B cell (primary cell): ENCODE results near the gene MYOM1. TPM values are rescaled to one million over a fixed set of nuclear protein-coding genes. Genes with fewer than 3 reads are reported as not detected.

ENCODE experiments used
- ATAC-seq: fragments of 200-7000 bp; cut with Tn5 transposase; one replicate; pipeline ENCODE4 v1.10.0; 2021; ENCODE audit warnings: low read depth, mild to moderate bottlenecking, moderate number of reproducible peaks, moderate library complexity
- CTCF ChIA-PET: fragments of 350-600 bp; sonication (Branson Sonifier 250); formaldehyde crosslinking; loops from one replicate; lab custom pipeline; 2021; ENCODE audit warnings: antibody characterized with exemption, inconsistent platforms; lab: Charles Lee
- POLR2A ChIA-PET: fragments of 350-600 bp; sonication (Branson Sonifier 250); formaldehyde crosslinking; loops from one replicate; lab custom pipeline; 2021; ENCODE audit warnings: antibody characterized with exemption; lab: Charles Lee
- DNase-seq: peaks from one replicate; pipeline ENCODE4 v3.0.0; 2013
- H2AFZ ChIP-seq: 2 replicates; pipeline ENCODE4 v1.6.1; 2012; ENCODE audit warnings: mild to moderate bottlenecking, low read depth, low read length; ENCODE audit not compliant: insufficient read depth, poor library complexity, severe bottlenecking
- H3K27ac ChIP-seq, 2 donors: 1 replicate in 1 of 2; 2 replicates in 1 of 2; pipeline ENCODE4 v1.5.1; 2012 to 2013; ENCODE audit warnings: low read length in 2 of 2, mild to moderate bottlenecking in 2 of 2, moderate library complexity in 1 of 2
- H3K27me3 ChIP-seq, 4 experiments: fragments of 200-600 bp in 1 of 4; sonication (generic) in 1 of 4; replicated peaks in 1 of 4; 1 replicate in 2 of 4; 2 replicates in 2 of 4; pipeline versions ENCODE4 v1.6.1 to v1.7.0; 2013 to 2016; ENCODE audit warnings: low read length in 3 of 4, mild to moderate bottlenecking in 2 of 4, mixed read lengths in 1 of 4, moderate library complexity in 1 of 4; ENCODE audit not compliant: insufficient read depth in 4 of 4, control insufficient read depth in 3 of 4; ENCODE audit errors: control extremely low read depth in 1 of 4
- H3K36me3 ChIP-seq, 2 experiments: replicated peaks in 1 of 2; 1 replicate in 1 of 2; 2 replicates in 1 of 2; pipeline versions ENCODE4 v1.6.1 to v1.7.1; 2013; ENCODE audit warnings: low read length in 1 of 2; ENCODE audit not compliant: insufficient read depth in 2 of 2, control insufficient read depth in 1 of 2; ENCODE audit errors: control extremely low read depth in 1 of 2, extremely low read depth in 1 of 2
- H3K4me1 ChIP-seq, 2 donors: fragments of 200-600 bp in 1 of 2; sonication (generic) in 1 of 2; 1 replicate in 1 of 2; 2 replicates in 1 of 2; pipeline versions ENCODE4 v1.5.1 to v1.6.1; 2013 to 2017; ENCODE audit warnings: low read length in 2 of 2; ENCODE audit not compliant: control insufficient read depth in 2 of 2, insufficient read depth in 2 of 2
- H3K4me2 ChIP-seq: replicated peaks from 2 replicates; pipeline ENCODE3; 2012; ENCODE audit warnings: mild to moderate bottlenecking, low read depth, low read length; ENCODE audit not compliant: poor library complexity, severe bottlenecking
- H3K4me3 ChIP-seq, 5 experiments: fragments of 200-600 bp in 1 of 5; sonication (generic) in 1 of 5; 1 replicate in 3 of 5; 2 replicates in 2 of 5; pipeline versions ENCODE4 v1.5.1 to v1.7.0; 2011 to 2016; ENCODE audit warnings: low read length in 4 of 5, mild to moderate bottlenecking in 4 of 5, low read depth in 2 of 5, control low read depth in 1 of 5, moderate library complexity in 1 of 5; ENCODE audit not compliant: insufficient read depth in 1 of 5; ENCODE audit errors: control extremely low read depth in 1 of 5, extremely low read depth in 1 of 5
- H3K79me2 ChIP-seq: fragments of 200-600 bp; sonication (generic); one replicate; pipeline ENCODE4 v1.6.0; 2016; ENCODE audit warnings: low read length; ENCODE audit not compliant: control insufficient read depth, insufficient read depth
- H3K9ac ChIP-seq: fragments of 200-600 bp; sonication (generic); 2 replicates; pipeline ENCODE4 v1.6.1; 2017; ENCODE audit warnings: mild to moderate bottlenecking, low read length, moderate library complexity
- H3K9me3 ChIP-seq, 3 donors: one replicate each; pipeline versions ENCODE4 v1.6.1 to v1.7.1; 2013; ENCODE audit warnings: low read length in 2 of 3; ENCODE audit not compliant: control insufficient read depth in 2 of 3, insufficient read depth in 1 of 3; ENCODE audit errors: control extremely low read depth in 1 of 3
- H4K20me1 ChIP-seq: 2 replicates; pipeline ENCODE4 v1.6.0; 2012; ENCODE audit warnings: mild to moderate bottlenecking, low read length; ENCODE audit not compliant: insufficient read depth, control insufficient read depth, poor library complexity, severe bottlenecking
- H3K27ac Mint-ChIP-seq: one replicate; pipeline ENCODE4 v1.8.0; 2021; ENCODE audit warnings: mixed read lengths
- H3K27me3 Mint-ChIP-seq: one replicate; pipeline ENCODE4 v1.8.0; 2021; ENCODE audit warnings: mixed read lengths
- H3K4me1 Mint-ChIP-seq: one replicate; pipeline ENCODE4 v1.8.0; 2021; ENCODE audit warnings: mixed read lengths
- H3K4me3 Mint-ChIP-seq: one replicate; pipeline ENCODE4 v1.8.0; 2021; ENCODE audit warnings: mixed read lengths
- H3K9me3 Mint-ChIP-seq: one replicate; pipeline ENCODE4 v1.8.0; 2022; ENCODE audit warnings: mixed read lengths; ENCODE audit not compliant: insufficient read depth
- EZH2 ChIP-seq: IDR thresholded peaks from 2 replicates; pipeline ENCODE4 v1.6.1; 2012; ENCODE audit warnings: borderline replicate concordance, low read depth, mild to moderate bottlenecking, moderate library complexity, low read length; ENCODE audit not compliant: insufficient read depth, poor library complexity, severe bottlenecking
- WGBS: methylation state at CpG from one replicate; pipeline ENCODE4 v1.1.5; 2013; ENCODE audit warnings: missing lambda C conversion rate; ENCODE audit not compliant: insufficient coverage; 5-methylcytosine and 5-hydroxymethylcytosine counted together
- intact Hi-C: fragments of 100-400 bp; cut with micrococcal nuclease; formaldehyde crosslinking; loops from one replicate; pipeline ENCODE4 v1.10.0; 2022
- polyA plus RNA-seq: library from polyadenylated mRNA; depleted of rRNA; stranded (reverse); fragments of >200 nt; gene quantifications from 2 replicates; pipeline ENCODE4 v1.2.3, GENCODE V29; 2012
- total RNA-seq, 2 donors: library from RNA; stranded (reverse); fragments of 120-200 nt in 1 of 2; gene quantifications; 1 replicate in 1 of 2; 2 replicates in 1 of 2; pipeline versions ENCODE4 v1.2.3 to v1.2.4, GENCODE V29; 2013 to 2022
- TF ChIP-seq, protein P1 (sequence below): fragments of 200-600 bp; IDR thresholded peaks from one replicate; pipeline ENCODE4 v1.8.0; 2022; ENCODE audit warnings: antibody characterized with exemption, mild to moderate bottlenecking

MYOM1 gene
- total and polyA plus RNA-seq, 2 donors (not counting 1 experiment from before 2014, with no cell fraction given), result 1.5 to 12.8 TPM

DNA sequence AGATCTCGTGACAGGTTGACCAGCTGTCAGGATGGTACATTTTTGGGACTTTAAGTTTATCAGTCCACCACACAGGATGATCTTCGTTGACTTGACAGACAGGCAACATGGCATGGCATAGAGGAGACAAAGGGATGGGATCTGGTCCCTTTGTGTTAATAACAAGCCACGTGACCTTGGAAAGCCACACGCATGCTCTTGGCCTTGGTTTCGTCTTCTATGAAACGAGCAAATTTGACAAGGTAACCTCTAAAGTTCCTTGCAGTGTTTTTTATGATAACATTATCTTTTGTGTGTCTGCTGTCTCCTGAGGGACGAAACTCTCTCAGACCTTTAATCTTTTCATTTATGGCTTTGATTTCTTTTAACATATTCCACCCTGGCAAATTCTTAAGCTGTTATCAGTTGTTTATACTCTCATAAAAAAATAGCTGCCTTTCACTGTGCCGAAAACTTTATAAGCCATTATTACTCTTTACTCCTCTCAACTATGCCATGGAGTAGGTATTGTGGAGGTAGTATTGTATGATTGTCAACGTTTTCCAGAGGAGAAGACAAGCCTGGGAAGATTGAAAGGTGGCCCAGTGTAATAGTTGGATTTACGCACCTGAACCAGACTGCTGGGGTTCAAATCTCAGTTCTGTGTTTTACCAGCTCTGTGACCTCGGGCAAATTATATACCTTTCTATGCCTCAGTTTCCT lies 81.3 kb downstream of the MYOM1 start:
- Histone ChIP-seq H3K27me3 (no peaks in the 10 kb centered on the region), H3K4me2 (no peak overlapping the region), H4K20me1 (no peaks in the 10 kb centered on the region), H3K4me1 (no peaks in the 10 kb centered on the region), H3K27ac (no peak overlapping the region), H3K9me3 (peaks cover 2 to 11% (median 3%) of the 10 kb centered on the region in 3 donors), H3K4me3 (no peak overlapping the region), H3K9ac (no peak overlapping the region), H3K36me3 (peaks cover 0 to 6% of the 10 kb centered on the region in 2 experiments), H3K79me2 (no peaks in the 10 kb centered on the region), H2AFZ (no peak overlapping the region)
- ATAC-seq (no peak), DNase-seq (no peak)
- Mint-ChIP-seq H3K4me1 (no peaks in the 10 kb centered on the region), H3K4me3 (no peak overlapping the region), H3K27me3 (no peaks in the 10 kb centered on the region), H3K27ac (no peak overlapping the region), H3K9me3 (peaks cover 6% of the 10 kb centered on the region)
- intact Hi-C loops, result no loop called here
- WGBS, result 90% methylated on average over 6 of the region's 11 CpGs
- TF ChIP-seq, protein P1, sequence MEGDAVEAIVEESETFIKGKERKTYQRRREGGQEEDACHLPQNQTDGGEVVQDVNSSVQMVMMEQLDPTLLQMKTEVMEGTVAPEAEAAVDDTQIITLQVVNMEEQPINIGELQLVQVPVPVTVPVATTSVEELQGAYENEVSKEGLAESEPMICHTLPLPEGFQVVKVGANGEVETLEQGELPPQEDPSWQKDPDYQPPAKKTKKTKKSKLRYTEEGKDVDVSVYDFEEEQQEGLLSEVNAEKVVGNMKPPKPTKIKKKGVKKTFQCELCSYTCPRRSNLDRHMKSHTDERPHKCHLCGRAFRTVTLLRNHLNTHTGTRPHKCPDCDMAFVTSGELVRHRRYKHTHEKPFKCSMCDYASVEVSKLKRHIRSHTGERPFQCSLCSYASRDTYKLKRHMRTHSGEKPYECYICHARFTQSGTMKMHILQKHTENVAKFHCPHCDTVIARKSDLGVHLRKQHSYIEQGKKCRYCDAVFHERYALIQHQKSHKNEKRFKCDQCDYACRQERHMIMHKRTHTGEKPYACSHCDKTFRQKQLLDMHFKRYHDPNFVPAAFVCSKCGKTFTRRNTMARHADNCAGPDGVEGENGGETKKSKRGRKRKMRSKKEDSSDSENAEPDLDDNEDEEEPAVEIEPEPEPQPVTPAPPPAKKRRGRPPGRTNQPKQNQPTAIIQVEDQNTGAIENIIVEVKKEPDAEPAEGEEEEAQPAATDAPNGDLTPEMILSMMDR, result no peak
- no peak for TF ChIP-seq EZH2
- ChIA-PET POLR2A (no interaction called here), CTCF (interaction anchor here (0.8 to 2.7 kb wide), 5 partner anchors 8 to 215 kb away, joined by 3 to 14 read pairs (median 4); no protein-coding TSS in a partner anchor)

DNA sequence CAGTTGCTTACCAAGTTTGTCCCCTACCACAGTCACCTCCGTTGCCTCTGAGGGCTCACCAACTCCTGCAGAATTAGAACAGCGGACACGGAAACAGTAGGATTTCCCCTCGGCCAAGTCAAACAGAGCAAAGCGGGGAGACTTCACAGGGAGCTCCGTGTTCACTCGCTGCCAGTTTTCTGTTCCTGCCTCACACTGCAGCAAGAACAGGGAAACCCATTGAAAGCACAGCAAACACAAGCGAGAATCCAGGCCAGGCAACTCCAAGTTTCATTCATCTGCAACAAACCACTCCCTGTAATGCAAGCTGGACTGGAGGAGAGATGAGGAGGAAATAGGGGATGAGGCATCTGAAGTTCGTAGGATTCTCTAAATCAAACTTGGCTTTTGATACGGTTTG lies 84.2 kb downstream of the MYOM1 start:
- H4K20me1 ChIP-seq, result no peaks in the 10 kb centered on the region
- no peaks in the 10 kb centered on the region for H3K27me3 Mint-ChIP-seq
- H3K4me3 ChIP-seq, result no peak overlapping the region
- H3K27me3 ChIP-seq, result no peaks in the 10 kb centered on the region
- H3K27ac Mint-ChIP-seq, result no peak overlapping the region
- no peak overlapping the region for H3K4me2 ChIP-seq
- intact Hi-C loops, result no loop called here
- no peak overlapping the region for H3K9ac ChIP-seq
- no peak overlapping the region for H2AFZ ChIP-seq
- no peaks in the 10 kb centered on the region for H3K4me1 Mint-ChIP-seq
- CTCF ChIA-PET, result interaction anchor here (0.7 kb wide), 1 partner anchor 141 kb away, joined by 3 read pairs; no protein-coding TSS in a partner anchor
- H3K9me3 ChIP-seq, result no peaks in the 10 kb centered on the region
- TF ChIP-seq EZH2, result no peak
- TF ChIP-seq, protein P1, result no peak
- no peaks in the 10 kb centered on the region for H3K4me1 ChIP-seq
- H3K79me2 ChIP-seq, result no peaks in the 10 kb centered on the region
- no peak overlapping the region for H3K4me3 Mint-ChIP-seq
- 96% methylated on average over 8 of the region's 10 CpGs for WGBS
- H3K9me3 Mint-ChIP-seq, result no peaks in the 10 kb centered on the region
- ATAC-seq (no peak), DNase-seq (no peak)
- no peaks in the 10 kb centered on the region for H3K36me3 ChIP-seq
- POLR2A ChIA-PET, result no interaction called here
- H3K27ac ChIP-seq, result no peak overlapping the region
